GM10847 (cell line): ENCODE measurements around the gene SDF2.

Experiments
- POLR2A ChIP-seq: IDR thresholded peaks from 2 replicates; pipeline ENCODE4 v1.6.1; 2011; ENCODE audit not compliant: insufficient read length; ENCODE audit errors: extremely low read depth

SDF2 gene

GRCh38 chr17:28698253-28698941, 36.7 kb upstream of the SDF2 start:
- TF ChIP-seq POLR2A, result no peak

GRCh38 chr17:28693869-28694268, 32.2 kb upstream of the SDF2 start:
- no peak for TF ChIP-seq POLR2A

GRCh38 chr17:28689011-28689410, 27.3 kb upstream of the SDF2 start:
- no peak for TF ChIP-seq POLR2A

GRCh38 chr17:28688481-28688880, 26.8 kb upstream of the SDF2 start:
- TF ChIP-seq POLR2A, result no peak

- no peak for TF ChIP-seq POLR2A
Observed at GRCh38 chr17:28686296-28686695, 24.6 kb upstream of the SDF2 start.

- TF ChIP-seq POLR2A, result no peak
Observed at GRCh38 chr17:28685366-28685765, 23.7 kb upstream of the SDF2 start.

GRCh38 chr17:28684963-28685362, 23.3 kb upstream of the SDF2 start:
- TF ChIP-seq POLR2A, result no peak

GRCh38 chr17:28682655-28683054, 20.9 kb upstream of the SDF2 start:
- no peak for TF ChIP-seq POLR2A

- no peak for TF ChIP-seq POLR2A
Observed at GRCh38 chr17:28675980-28676379, 14.3 kb upstream of the SDF2 start.

- no peak for TF ChIP-seq POLR2A
Observed at GRCh38 chr17:28675490-28675889, 13.8 kb upstream of the SDF2 start.

- TF ChIP-seq POLR2A, result no peak
Observed at GRCh38 chr17:28669918-28670317, 8.2 kb upstream of the SDF2 start.

- no peak for TF ChIP-seq POLR2A
Observed at GRCh38 chr17:28667870-28668269, 6.2 kb upstream of the SDF2 start.

GRCh38 chr17:28665994-28666393, 4.3 kb upstream of the SDF2 start:
- TF ChIP-seq POLR2A, result no peak

- no peak for TF ChIP-seq POLR2A
Observed at GRCh38 chr17:28663723-28664122, 2.0 kb upstream of the SDF2 start.

GRCh38 chr17:28662527-28662829, 772 bp upstream of the SDF2 start:
- TF ChIP-seq POLR2A, result no peak

- TF ChIP-seq POLR2A, result no peak
Observed at GRCh38 chr17:28657756-28658155, 4.0 kb downstream of the SDF2 start.

GRCh38 chr17:28655160-28655559, 6.5 kb downstream of the SDF2 start:
- no peak for TF ChIP-seq POLR2A
